ENCODE results near the gene MRPS33. TPM values are rescaled to one million over a fixed set of nuclear protein-coding genes. Genes with fewer than 3 reads are reported as not detected.

The MRPS33 gene
- total and polyA plus RNA-seq, 12 donors = 71.7 to 151 (median 128) TPM

- no peaks in the 10 kb centered on the region for H3K9me3 ChIP-seq
- intact Hi-C loops (cut with DNase I) = loop anchor here in 1 of 10 donors (10.0 kb wide), 1 partner anchor 186 kb away; no protein-coding TSS in a partner anchor
- TF ChIP-seq CTCF (IDR thresholded peaks at IDR 0.05) = no peak
Observed at GRCh38 chr7:141001122-141001521, 13.6 kb downstream of the MRPS33 start.

GRCh38 chr7:140998715-140999114 is 16.0 kb downstream of the MRPS33 start:
- H3K27ac ChIP-seq = no peak overlapping the region
- TF ChIP-seq CTCF (IDR thresholded peaks at IDR 0.05) = no peak
- H3K27me3 ChIP-seq = peaks cover 0 to 5% (median 0%) of the 10 kb centered on the region in 7 donors
- no peaks in the 10 kb centered on the region for H3K9me3 ChIP-seq
- intact Hi-C loops (cut with DNase I) = no loop called here
- WGBS, 2 donors = 91 to 92% methylated on average over 2 of the region's 2 CpGs
- H3K4me3 ChIP-seq = no peak overlapping the region
- no peak for DNase-seq
- H3K36me3 ChIP-seq = no peaks in the 10 kb centered on the region
- ATAC-seq = no peak
- no peaks in the 10 kb centered on the region for H3K4me1 ChIP-seq

More at GRCh38 chr7:141001122-141001521, 13.6 kb downstream of the MRPS33 start:
- ATAC-seq = no peak
- Histone ChIP-seq H3K27ac (no peak overlapping the region), H3K36me3 (peaks cover 0 to 12% (median 7%) of the 10 kb centered on the region in 9 donors), H3K4me1 (no peaks in the 10 kb centered on the region), H3K4me3 (no peak overlapping the region), H3K27me3 (peaks cover 0 to 5% (median 0%) of the 10 kb centered on the region in 7 donors)
- DNase-seq = no peak
- 96% methylated on average over 3 of the region's 3 CpGs for WGBS, 2 donors

GRCh38 chr7:140992422-140992821 is 22.3 kb downstream of the MRPS33 start:
- intact Hi-C loops (cut with DNase I) = no loop called here
- H3K9me3 ChIP-seq = no peaks in the 10 kb centered on the region
- ATAC-seq (no peak), DNase-seq (no peak)
- WGBS, 2 donors = 60 to 68% methylated on average over 3 of the region's 3 CpGs
- TF ChIP-seq CTCF (IDR thresholded peaks at IDR 0.05) = no peak
- no peak overlapping the region for H3K4me3 ChIP-seq
- H3K4me1 ChIP-seq = no peaks in the 10 kb centered on the region
- H3K27ac ChIP-seq = no peak overlapping the region
- H3K27me3 ChIP-seq = peaks cover 0 to 3% (median 0%) of the 10 kb centered on the region in 7 donors
- no peaks in the 10 kb centered on the region for H3K36me3 ChIP-seq

- TF ChIP-seq CTCF (IDR thresholded peaks at IDR 0.05) = no peak
- H3K4me3 ChIP-seq = no peak overlapping the region
- H3K4me1 ChIP-seq = no peaks in the 10 kb centered on the region
- DNase-seq (no peak), ATAC-seq (no peak)
- no peak overlapping the region for H3K27ac ChIP-seq
- intact Hi-C loops (cut with DNase I) = no loop called here
- WGBS, 2 donors = 74 to 75% methylated on average over 4 of the region's 4 CpGs
- H3K36me3 ChIP-seq = no peaks in the 10 kb centered on the region
- H3K27me3 ChIP-seq = no peaks in the 10 kb centered on the region
- H3K9me3 ChIP-seq = no peaks in the 10 kb centered on the region
Observed at GRCh38 chr7:140990193-140990962, 24.4 kb downstream of the MRPS33 start.
